Spleen (tissue), 7 donors: Measurements from ENCODE around the gene XPNPEP2.

Experiments
- POLR2A ChIP-seq, 3 donors: fragments of 450-650 bp; IDR thresholded peaks; one replicate each; pipeline ENCODE4 v1.5.1; 2017; ENCODE audit warnings: antibody characterized with exemption in 3 of 3, mild to moderate bottlenecking in 1 of 3
- POLR2AphosphoS5 ChIP-seq, 3 donors: sonication (generic); formaldehyde crosslinking; IDR thresholded peaks; one replicate each; pipeline ENCODE4 v1.5.1; 2017; ENCODE audit warnings: antibody characterized with exemption in 3 of 3
- TF ChIP-seq, protein P1 (sequence below), 11 experiments: fragments of 200-600 bp in 7 of 11; fragments of 450-650 bp in 4 of 11; sonication (generic) in 4 of 11; IDR thresholded peaks in 8 of 11; conservative IDR thresholded peaks in 3 of 11; 1 replicate in 7 of 11; 2 replicates in 4 of 11; pipeline versions ENCODE4 v1.4.0 to v1.8.0; 2016 to 2021; ENCODE audit warnings: antibody characterized with exemption in 11 of 11, inconsistent platforms in 4 of 11, mild to moderate bottlenecking in 1 of 11
- donor health status: DM: no; HTN: no; CAD: no; lungs with moderate emphysema.
- donor health status: DM: no; HTN: no; CAD: no.
- donor health status: DM: no; HTN: no; CAD: no.

DNA sequence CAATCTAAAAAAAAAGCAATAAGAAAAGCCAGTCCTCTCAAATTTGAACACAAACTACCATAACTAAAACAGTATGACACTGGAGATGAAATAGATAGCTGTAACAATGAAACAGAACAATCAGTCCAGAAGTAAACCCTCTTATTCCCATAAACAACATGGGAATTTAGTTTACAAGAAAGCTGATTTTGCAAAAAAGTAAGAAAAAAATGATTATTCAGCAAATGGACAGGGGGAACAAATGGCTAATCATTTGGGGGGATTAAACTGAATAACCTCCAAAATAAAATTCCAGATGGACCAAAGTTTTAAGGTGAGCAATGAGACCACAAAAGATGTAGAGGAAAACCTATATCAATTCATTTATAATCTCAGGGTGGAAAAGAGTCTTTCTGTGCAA, 24.9 kb downstream of the XPNPEP2 start:
- TF ChIP-seq, protein P1, sequence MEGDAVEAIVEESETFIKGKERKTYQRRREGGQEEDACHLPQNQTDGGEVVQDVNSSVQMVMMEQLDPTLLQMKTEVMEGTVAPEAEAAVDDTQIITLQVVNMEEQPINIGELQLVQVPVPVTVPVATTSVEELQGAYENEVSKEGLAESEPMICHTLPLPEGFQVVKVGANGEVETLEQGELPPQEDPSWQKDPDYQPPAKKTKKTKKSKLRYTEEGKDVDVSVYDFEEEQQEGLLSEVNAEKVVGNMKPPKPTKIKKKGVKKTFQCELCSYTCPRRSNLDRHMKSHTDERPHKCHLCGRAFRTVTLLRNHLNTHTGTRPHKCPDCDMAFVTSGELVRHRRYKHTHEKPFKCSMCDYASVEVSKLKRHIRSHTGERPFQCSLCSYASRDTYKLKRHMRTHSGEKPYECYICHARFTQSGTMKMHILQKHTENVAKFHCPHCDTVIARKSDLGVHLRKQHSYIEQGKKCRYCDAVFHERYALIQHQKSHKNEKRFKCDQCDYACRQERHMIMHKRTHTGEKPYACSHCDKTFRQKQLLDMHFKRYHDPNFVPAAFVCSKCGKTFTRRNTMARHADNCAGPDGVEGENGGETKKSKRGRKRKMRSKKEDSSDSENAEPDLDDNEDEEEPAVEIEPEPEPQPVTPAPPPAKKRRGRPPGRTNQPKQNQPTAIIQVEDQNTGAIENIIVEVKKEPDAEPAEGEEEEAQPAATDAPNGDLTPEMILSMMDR (IDR thresholded peaks at IDR 0.05 in 8 of 11, conservative IDR thresholded peaks at IDR 0.05 in 3 of 11): no peak
- no peak for TF ChIP-seq POLR2AphosphoS5 (IDR thresholded peaks at IDR 0.05)
- no peak for TF ChIP-seq POLR2A (IDR thresholded peaks at IDR 0.05)
